ENCODE measurements around the gene LYST.
A peak's percentile ranks its signal among the peaks of the same experiment; 100 is the strongest.
"Not testable (repeated sequence)": the region's sequence is repeated elsewhere in the genome, so short reads cannot be mapped to it uniquely, and the experiment has no call there.

The LYST gene

GRCh38 chr1:235650341-235651169 is 216.2 kb downstream of the LYST start:
- DNase-seq = no peak

GRCh38 chr1:235649368-235650163 is 217.1 kb downstream of the LYST start, which contains the start of gene GNG4:
TSS of gene GNG4 (minus strand) at chr1:235649784. CDS start at chr1:235583838, 65,946 bp downstream.
- peak; percentile 54 for DNase-seq

GRCh38 chr1:235648954-235649367 is 217.7 kb downstream of the LYST start:
- peak; percentile 76 for DNase-seq

GRCh38 chr1:235648407-235648907 is 218.2 kb downstream of the LYST start:
- DNase-seq = no peak

- not testable (repeated sequence) for DNase-seq
Measured at GRCh38 chr1:235647537-235647936, 219.2 kb downstream of the LYST start.

- no peak for DNase-seq
Measured at GRCh38 chr1:235646463-235646862, 220.2 kb downstream of the LYST start.

GRCh38 chr1:235644693-235645305 is 221.9 kb downstream of the LYST start:
- DNase-seq = no peak

GRCh38 chr1:235643837-235644692 is 222.6 kb downstream of the LYST start:
- DNase-seq = no peak

GRCh38 chr1:235642943-235643371 is 223.7 kb downstream of the LYST start:
- DNase-seq = no peak

- peak; percentile 37 for DNase-seq
Measured at GRCh38 chr1:235642011-235642942, 224.4 kb downstream of the LYST start.

GRCh38 chr1:235640580-235640979 is 226.1 kb downstream of the LYST start:
- DNase-seq = no peak

- no peak for DNase-seq
Measured at GRCh38 chr1:235639226-235640205, 227.2 kb downstream of the LYST start.

GRCh38 chr1:235638612-235639011 is 228.1 kb downstream of the LYST start:
- DNase-seq = not testable (repeated sequence)

GRCh38 chr1:235637756-235638534 is 228.8 kb downstream of the LYST start:
- no peak for DNase-seq

- DNase-seq = no peak
Measured at GRCh38 chr1:235635938-235636662, 230.6 kb downstream of the LYST start.

- DNase-seq = no peak
Measured at GRCh38 chr1:235632506-235633401, 234.0 kb downstream of the LYST start.

GRCh38 chr1:235631816-235632215 is 234.9 kb downstream of the LYST start:
- DNase-seq = no peak

Data from femur (tissue), 1 donor.